ENCODE results near the gene NRBP1.

- TF ChIP-seq POLR2A (IDR thresholded peaks at IDR 0.05) (no peak), CTCF (IDR thresholded peaks at IDR 0.05 in 8 of 11, conservative IDR thresholded peaks at IDR 0.05 in 3 of 11) (no peak), POLR2AphosphoS5 (IDR thresholded peaks at IDR 0.05) (no peak)
These were observed 60.7 kb downstream of the NRBP1 start for GRCh38 chr2:27489118-27489497.

Measured in spleen (tissue), 7 donors.